NB4 (cell line): ENCODE data around the gene PTPRD.

Experiments used
- POLR2A ChIP-seq: IDR thresholded peaks from 2 replicates; pipeline ENCODE4 v1.6.1; 2011; ENCODE audit warnings: mild to moderate bottlenecking; ENCODE audit not compliant: insufficient read length; ENCODE audit errors: extremely low read depth
- TF ChIP-seq, protein P1 (sequence below): IDR thresholded peaks from one replicate; pipeline ENCODE4 v1.5.1; 2012; ENCODE audit warnings: low read depth, low read length

GRCh38 chr9:8980496-8981013 lies 1632.2 kb downstream of the PTPRD start:
- TF ChIP-seq POLR2A, result no peak
- TF ChIP-seq, protein P1, sequence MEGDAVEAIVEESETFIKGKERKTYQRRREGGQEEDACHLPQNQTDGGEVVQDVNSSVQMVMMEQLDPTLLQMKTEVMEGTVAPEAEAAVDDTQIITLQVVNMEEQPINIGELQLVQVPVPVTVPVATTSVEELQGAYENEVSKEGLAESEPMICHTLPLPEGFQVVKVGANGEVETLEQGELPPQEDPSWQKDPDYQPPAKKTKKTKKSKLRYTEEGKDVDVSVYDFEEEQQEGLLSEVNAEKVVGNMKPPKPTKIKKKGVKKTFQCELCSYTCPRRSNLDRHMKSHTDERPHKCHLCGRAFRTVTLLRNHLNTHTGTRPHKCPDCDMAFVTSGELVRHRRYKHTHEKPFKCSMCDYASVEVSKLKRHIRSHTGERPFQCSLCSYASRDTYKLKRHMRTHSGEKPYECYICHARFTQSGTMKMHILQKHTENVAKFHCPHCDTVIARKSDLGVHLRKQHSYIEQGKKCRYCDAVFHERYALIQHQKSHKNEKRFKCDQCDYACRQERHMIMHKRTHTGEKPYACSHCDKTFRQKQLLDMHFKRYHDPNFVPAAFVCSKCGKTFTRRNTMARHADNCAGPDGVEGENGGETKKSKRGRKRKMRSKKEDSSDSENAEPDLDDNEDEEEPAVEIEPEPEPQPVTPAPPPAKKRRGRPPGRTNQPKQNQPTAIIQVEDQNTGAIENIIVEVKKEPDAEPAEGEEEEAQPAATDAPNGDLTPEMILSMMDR, result no peak
